ENCODE measurements around the gene HTR7. TPM values are rescaled to one million over a fixed set of nuclear protein-coding genes. Genes with fewer than 3 reads are reported as not detected.
A peak's percentile ranks its signal among the peaks of the same experiment; 100 is the strongest.

The HTR7 gene
- total RNA-seq, 1 experiment from 2014 or later: 0.62 TPM

DNA sequence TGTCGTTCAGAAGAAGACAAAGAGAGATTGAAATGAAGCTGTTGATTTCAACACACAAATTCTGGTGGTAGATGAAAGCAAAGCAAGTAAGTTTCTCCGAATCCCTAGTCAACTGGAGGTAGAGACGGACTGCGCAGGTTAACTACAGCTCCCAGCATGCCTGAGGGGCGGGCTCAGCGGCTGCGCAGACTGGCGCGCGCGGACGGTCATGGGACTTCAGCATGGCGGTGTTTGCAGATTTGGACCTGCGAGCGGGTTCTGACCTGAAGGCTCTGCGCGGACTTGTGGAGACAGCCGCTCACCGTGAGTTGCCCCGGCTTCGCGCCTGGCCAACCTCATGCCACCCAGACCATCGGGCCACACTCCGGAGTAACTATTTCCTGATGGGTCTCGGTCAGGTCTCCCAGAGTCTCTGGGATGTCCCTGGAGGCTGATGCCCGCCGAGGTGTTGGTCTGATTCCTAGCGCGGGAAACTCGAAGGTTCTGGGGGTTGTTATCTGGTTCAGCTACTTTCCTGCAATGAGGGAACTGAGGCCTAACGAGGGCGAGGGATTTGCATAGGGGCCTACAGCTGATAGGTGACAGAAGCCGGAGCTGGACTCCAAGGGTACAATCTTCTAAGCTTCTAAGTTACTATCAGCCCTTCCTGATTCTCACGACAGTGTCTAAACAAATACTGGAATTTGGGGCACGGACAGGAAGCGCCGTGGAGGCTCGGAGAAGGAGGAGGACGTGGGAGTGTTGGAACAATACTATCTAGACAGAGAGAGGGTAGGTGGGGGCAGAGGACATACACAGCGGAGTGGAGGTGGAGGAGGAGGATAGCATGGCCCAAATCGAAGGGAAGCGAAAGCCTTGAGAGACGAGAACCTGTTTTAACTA is 14.2 kb upstream of the HTR7 start, which contains the start of gene RPP30:
Gene RPP30 (plus strand): TSS at position 209 of the 882 bp plus-strand sequence. CDS start 13 bp downstream, at position 222.
- Histone ChIP-seq H3K36me3 (ENCODE audit: low read depth, low read length) (peaks cover 13% of the 10 kb centered on the region), H3K9me2 (replicated peaks; ENCODE audit: low read length) (no peaks in the 10 kb centered on the region), H3K9ac (ENCODE audit: low read length) (peak within 1 kb of the TSS; percentile 82), H3K27ac (ENCODE audit: low read length) (peak within 1 kb of the TSS; percentile 14; the same call in 1 of the 2 replicates), H2AFZ (ENCODE audit: low read length) (peak within 1 kb of the TSS; percentile 99), H3K4me2 (ENCODE audit: low read length) (peak within 1 kb of the TSS; percentile 94), H3K27me3 (ENCODE audit: low read length) (no peaks in the 10 kb centered on the region), H3K4me1 (ENCODE audit: insufficient read depth, low read length) (0 out of 2 replicates have a peak, but pooled peaks cover 6% of the 10 kb centered on the region), H3K9me3 (ENCODE audit: low read length) (no peaks in the 10 kb centered on the region), H4K20me1 (ENCODE audit: low read length) (no peaks in the 10 kb centered on the region), H3K4me3 (ENCODE audit: low read length) (peak within 1 kb of the TSS; percentile 95), H3K79me2 (ENCODE audit: low read length) (peaks cover 33% of the 10 kb centered on the region), H3F3A (ENCODE audit: low read length, unreplicated experiment) (no peaks in the 10 kb centered on the region)
- peak; percentile 69 for DNase-seq
- TF ChIP-seq EZH2phosphoT487 (IDR thresholded peaks at IDR 0.05; ENCODE audit: borderline replicate concordance, low read length) (no peak), EZH2 (IDR thresholded peaks at IDR 0.05; ENCODE audit: low read length, unreplicated experiment) (no peak), CTCF (conservative IDR thresholded peaks at IDR 0.05; ENCODE audit: low read depth, low read length) (no peak)
- ChIA-PET CTCF (interaction anchor here (0.5 to 0.6 kb wide), 3 partner anchors 8 to 237 kb away, joined by 3 to 10 read pairs (median 4); no protein-coding TSS in a partner anchor), POLR2A (ENCODE audit: unreplicated experiment) (interaction anchor here (0.6 kb wide), 2 partner anchors 39 to 614 kb away, joined by 4 to 5 read pairs; no protein-coding TSS in a partner anchor)
- BruUV-seq (replicated peaks): TSS peak; percentile 56
- intact Hi-C loops (cut with micrococcal nuclease): no loop called here
- ATAC-seq: peak; percentile 99

DNA sequence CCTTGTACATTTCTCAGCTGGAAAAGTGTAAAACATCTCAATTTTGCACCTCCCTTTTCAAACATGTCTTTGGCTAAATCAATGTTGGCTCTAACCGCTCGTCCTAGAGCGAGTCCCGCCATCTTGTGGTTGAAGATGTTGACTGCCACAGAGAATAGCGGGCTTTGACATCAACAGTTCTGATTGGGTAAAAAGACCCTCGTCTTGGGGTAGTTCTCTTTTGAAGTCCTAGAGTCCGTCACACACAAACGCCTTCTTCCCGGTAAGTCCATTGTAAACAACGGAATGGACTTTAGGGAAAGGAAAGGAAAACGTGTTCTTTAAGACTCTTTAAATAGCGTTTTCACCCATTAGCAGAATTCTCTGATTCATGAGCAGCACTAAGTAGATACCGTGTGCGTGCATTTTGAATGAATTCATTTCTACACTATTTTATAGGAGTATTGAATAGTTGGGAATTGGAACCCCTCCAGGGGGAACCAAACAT is 13.5 kb upstream of the HTR7 start:
- ChIA-PET POLR2A (ENCODE audit: unreplicated experiment) (interaction anchor here (0.6 kb wide), 1 partner anchor 613 kb away, joined by 4 read pairs; no protein-coding TSS in a partner anchor), CTCF (interaction anchor here (0.6 kb wide), 2 partner anchors 9 to 236 kb away, joined by 3 to 10 read pairs; no protein-coding TSS in a partner anchor)
- peaks cover 33% of the 10 kb centered on the region for H3K79me2 ChIP-seq (ENCODE audit: low read length)
- peak overlapping the region; percentile 95 for H3K4me3 ChIP-seq (ENCODE audit: low read length)
- no peaks in the 10 kb centered on the region for H3K9me2 ChIP-seq (replicated peaks; ENCODE audit: low read length)
- TF ChIP-seq EZH2phosphoT487 (IDR thresholded peaks at IDR 0.05; ENCODE audit: borderline replicate concordance, low read length): no peak
- TF ChIP-seq CTCF (conservative IDR thresholded peaks at IDR 0.05; ENCODE audit: low read depth, low read length): 0 out of 2 replicates have a peak, but pooled peaks have one; percentile 30
- H3K36me3 ChIP-seq (ENCODE audit: low read depth, low read length): peaks cover 9% of the 10 kb centered on the region
- H3K4me2 ChIP-seq (ENCODE audit: low read length): peak overlapping the region; percentile 94
- no peaks in the 10 kb centered on the region for H3F3A ChIP-seq (ENCODE audit: low read length, unreplicated experiment)
- peak overlapping the region; percentile 82; the same call in 1 of the 2 replicates for H3K9ac ChIP-seq (ENCODE audit: low read length)
- ATAC-seq: 0 out of 2 replicates have a peak, but pooled peaks have one; percentile 5
- no peak for DNase-seq
- no peaks in the 10 kb centered on the region for H4K20me1 ChIP-seq (ENCODE audit: low read length)
- H3K4me1 ChIP-seq (ENCODE audit: insufficient read depth, low read length): 0 out of 2 replicates have a peak, but pooled peaks cover 6% of the 10 kb centered on the region
- H3K27me3 ChIP-seq (ENCODE audit: low read length): no peaks in the 10 kb centered on the region
- no TSS peak for BruUV-seq (replicated peaks)
- intact Hi-C loops (cut with micrococcal nuclease): no loop called here
- peak overlapping the region; percentile 99 for H2AFZ ChIP-seq (ENCODE audit: low read length)
- H3K9me3 ChIP-seq (ENCODE audit: low read length): no peaks in the 10 kb centered on the region
- H3K27ac ChIP-seq (ENCODE audit: low read length): no peak overlapping the region

Measured in PC-3 (cell line).